Measurements from ENCODE around the gene ZNF318. TPM values are rescaled to one million over a fixed set of nuclear protein-coding genes. Genes with fewer than 3 reads are reported as not detected.
A peak's percentile ranks its signal among the peaks of the same experiment; 100 is the strongest.

The ZNF318 gene
- total and polyA plus RNA-seq, 10 of the 15 experiments (the other 5 are each of a cell fraction or from before 2014, with no cell fraction given), result 3.4 to 79.8 (median 13.7) TPM

GRCh38 chr6:43359831-43360230, 9.6 kb downstream of the ZNF318 start:
- WGBS (ENCODE audit: insufficient coverage, insufficient replicate concordance, low lambda C conversion rate, missing lambda C conversion rate), result 96% methylated on average over 1 of the region's 1 CpG
- ChIA-PET POLR2A (interaction anchor here (0.9 to 3.5 kb wide), 6 partner anchors 10 to 118 kb away, joined by 3 to 21 read pairs (median 6); partner anchors contain the start of gene ZNF318), CTCF (interaction anchor here (0.6 to 12.1 kb wide), 16 partner anchors 8 to 99 kb away, joined by 3 to 118 read pairs (median 4); no protein-coding TSS in a partner anchor), SMC1A (ENCODE audit: uncharacterized antibody, unreplicated experiment) (interaction anchor here (1.0 to 18.8 kb wide), 9 partner anchors 8 to 146 kb away, joined by 3 to 616 read pairs (median 14); partner anchors contain the start of genes CRIP3 and DLK2), RAD21 (ENCODE audit: unreplicated experiment) (interaction anchor here (1.3 to 16.8 kb wide), 9 partner anchors 20 to 45 kb away, joined by 3 to 311 read pairs (median 14); no protein-coding TSS in a partner anchor)
- no TSS peak for BruUV-seq (replicated peaks)
- TF ChIP-seq SRF (IDR thresholded peaks at IDR 0.05; ENCODE audit: low read depth in 2 of 2, low read length in 2 of 2) (no peak), RELA (IDR thresholded peaks at IDR 0.05; ENCODE audit: borderline replicate concordance, partially characterized antibody) (no peak), FOS (IDR thresholded peaks at IDR 0.05; ENCODE audit: borderline replicate concordance, extremely low read depth, insufficient read length) (no peak)
- FAIRE-seq, result no peak
- Histone ChIP-seq H3K9me3 (replicated peaks; ENCODE audit: control insufficient read depth, insufficient read depth, low read length) (no peaks in the 10 kb centered on the region; the same call in 2 of the 3 replicates), H3K4me1 (ENCODE audit: control insufficient read depth, insufficient read depth, low read length) (peaks cover 2% of the 10 kb centered on the region), H3K4me3 (no peak overlapping the region), H4K20me1 (ENCODE audit: control insufficient read depth, insufficient read depth) (0 out of 2 replicates have a peak, but pooled peaks cover 3% of the 10 kb centered on the region), H3K79me2 (ENCODE audit: control insufficient read depth, insufficient read depth, low read length) (peaks cover 89% of the 10 kb centered on the region), H3K27ac (ENCODE audit: control insufficient read depth, insufficient read depth) (no peak overlapping the region), H3K27me3 (replicated peaks in 1 of 2; ENCODE audit: control insufficient read depth in 2 of 2, insufficient read depth in 2 of 2, low read length in 1 of 2) (no peaks in the 10 kb centered on the region), H3K4me2 (ENCODE audit: control insufficient read depth, insufficient read depth) (peak overlapping the region; percentile 38; the same call in 1 of the 2 replicates), H2AFZ (ENCODE audit: control insufficient read depth, low read depth, low read length) (no peak overlapping the region), H3K36me3 (ENCODE audit: control insufficient read depth in 2 of 2, insufficient read depth in 2 of 2, low read length in 1 of 2) (peaks cover 21 to 52% of the 10 kb centered on the region in 2 experiments), H3K9ac (ENCODE audit: control insufficient read depth, insufficient read depth, low read length) (no peak overlapping the region; the same call in 1 of the 2 replicates)
- in situ Hi-C loops (cut with MboI), result no loop called here
- DNase-seq (ENCODE audit: low read depth, low spot score), result no peak
- ATAC-seq, result no peak
- intact Hi-C loops (cut with micrococcal nuclease; ENCODE audit: unreplicated experiment), result loop anchor here (2.0 kb wide), 1 partner anchor 33 kb away; no protein-coding TSS in a partner anchor

- intact Hi-C loops (cut with micrococcal nuclease; ENCODE audit: unreplicated experiment) (no loop called here), in situ Hi-C loops (cut with MboI) (no loop called here)
- FAIRE-seq, result no peak
- Histone ChIP-seq H3K4me2 (ENCODE audit: control insufficient read depth, insufficient read depth) (no peak overlapping the region), H4K20me1 (ENCODE audit: control insufficient read depth, insufficient read depth) (0 out of 2 replicates have a peak, but pooled peaks cover 3% of the 10 kb centered on the region), H2AFZ (ENCODE audit: control insufficient read depth, low read depth, low read length) (no peak overlapping the region), H3K9me3 (replicated peaks; ENCODE audit: control insufficient read depth, insufficient read depth, low read length) (no peaks in the 10 kb centered on the region; the same call in 2 of the 3 replicates), H3K9ac (ENCODE audit: control insufficient read depth, insufficient read depth, low read length) (no peak overlapping the region), H3K4me1 (ENCODE audit: control insufficient read depth, insufficient read depth, low read length) (peaks cover 2% of the 10 kb centered on the region), H3K4me3 (no peak overlapping the region), H3K36me3 (ENCODE audit: control insufficient read depth in 2 of 2, insufficient read depth in 2 of 2, low read length in 1 of 2) (peaks cover 23 to 53% of the 10 kb centered on the region in 2 experiments), H3K27ac (ENCODE audit: control insufficient read depth, insufficient read depth) (no peak overlapping the region), H3K27me3 (replicated peaks in 1 of 2; ENCODE audit: control insufficient read depth in 2 of 2, insufficient read depth in 2 of 2, low read length in 1 of 2) (no peaks in the 10 kb centered on the region), H3K79me2 (ENCODE audit: control insufficient read depth, insufficient read depth, low read length) (peaks cover 89% of the 10 kb centered on the region)
- ATAC-seq, result no peak
- ChIA-PET CTCF (interaction anchor here (0.9 to 12.1 kb wide), 13 partner anchors 7 to 98 kb away, joined by 3 to 118 read pairs (median 5); partner anchors contain the start of gene CRIP3), SMC1A (ENCODE audit: uncharacterized antibody, unreplicated experiment) (interaction anchor here (1.3 to 18.8 kb wide), 6 partner anchors 9 to 51 kb away, joined by 5 to 616 read pairs (median 24); partner anchors contain the start of gene CRIP3), RAD21 (ENCODE audit: unreplicated experiment) (interaction anchor here (0.8 to 16.8 kb wide), 5 partner anchors 8 to 38 kb away, joined by 3 to 311 read pairs (median 16); no protein-coding TSS in a partner anchor), POLR2A (interaction anchor here (0.9 to 3.5 kb wide), 6 partner anchors 11 to 118 kb away, joined by 3 to 21 read pairs (median 5); partner anchors contain the start of gene ZNF318)
- no peak for DNase-seq (ENCODE audit: low read depth, low spot score)
- BruUV-seq (replicated peaks), result no TSS peak
- no peak for TF ChIP-seq RELB (IDR thresholded peaks at IDR 0.05; ENCODE audit: low read depth)
- TF ChIP-seq BCL11A (IDR thresholded peaks at IDR 0.05; ENCODE audit: low read depth, low read length), result no peak
- no peak for TF ChIP-seq BCL3 (IDR thresholded peaks at IDR 0.05; ENCODE audit: borderline replicate concordance, insufficient read depth, low read depth, low read length, poor library complexity, severe bottlenecking)
These were observed 10.1 kb downstream of the ZNF318 start for GRCh38 chr6:43359381-43359780.
